IMR-90 (cell line): ENCODE data around the gene SNX15. TPM values are rescaled to one million over a fixed set of nuclear protein-coding genes. Genes with fewer than 3 reads are reported as not detected.
A peak's percentile ranks its signal among the peaks of the same experiment; 100 is the strongest.

Experiments
- ATAC-seq: fragments of 200-7000 bp; cut with Tn5 transposase; 2 replicates; pipeline ENCODE4 v1.9.1; 2020; ENCODE audit warnings: low read depth, mild to moderate bottlenecking, moderate library complexity
- BruUV-seq: library from RNA; stranded (reverse); fragments of 400-500 nt; replicated peaks from 2 replicates; lab custom pipeline; 2021; lab: Mats Ljungman, UMichigan
- CTCF ChIA-PET: fragments of 300-600 bp; formaldehyde crosslinking; extraction: SDS; loops from one replicate; lab custom pipeline; 2021; ENCODE audit warnings: antibody characterized with exemption; lab: Yijun Ruan, JAX
- POLR2A ChIA-PET: fragments of 300-600 bp; sonication (Branson Sonifier 250); formaldehyde crosslinking; loops from one replicate; lab custom pipeline; 2022; ENCODE audit warnings: antibody characterized with exemption; ENCODE audit not compliant: unreplicated experiment; lab: Charles Lee
- DNase-seq: peaks from one replicate; pipeline ENCODE4 v3.0.0; 2013
- H2AFZ ChIP-seq: replicated peaks from 2 replicates; pipeline ENCODE3; 2013; ENCODE audit warnings: low read length, mild to moderate bottlenecking; ENCODE audit not compliant: poor library complexity
- H2AK5ac ChIP-seq: 2 replicates; pipeline ENCODE4 v1.6.1; 2013; ENCODE audit warnings: low read depth, low read length, inconsistent platforms
- H2AK9ac ChIP-seq: replicated peaks from 2 replicates; pipeline ENCODE3; 2013; ENCODE audit warnings: mild to moderate bottlenecking, low read depth, low read length, moderate library complexity; ENCODE audit not compliant: poor library complexity
- H2BK120ac ChIP-seq: 2 replicates; pipeline ENCODE4 v1.6.1; 2013; ENCODE audit warnings: low read depth, low read length, inconsistent platforms
- H2BK15ac ChIP-seq: 3 replicates; pipeline ENCODE4 v1.6.1; 2013; ENCODE audit warnings: low read depth, low read length, inconsistent platforms
- H2BK20ac ChIP-seq: 2 replicates; pipeline ENCODE4 v1.6.1; 2013; ENCODE audit warnings: low read depth, mild to moderate bottlenecking, inconsistent platforms, low read length, moderate library complexity
- H2BK5ac ChIP-seq: 2 replicates; pipeline ENCODE4 v1.6.1; 2013; ENCODE audit warnings: mild to moderate bottlenecking, low read depth, low read length, inconsistent platforms; ENCODE audit not compliant: poor library complexity, severe bottlenecking
- H3K14ac ChIP-seq: replicated peaks from 2 replicates; pipeline ENCODE4 v1.6.1; 2013; ENCODE audit warnings: low read depth, low read length, inconsistent platforms
- H3K18ac ChIP-seq: 2 replicates; pipeline ENCODE4 v1.6.1; 2013; ENCODE audit warnings: low read depth, low read length, control low read depth
- H3K23ac ChIP-seq: 2 replicates; pipeline ENCODE4 v1.6.1; 2013; ENCODE audit warnings: low read depth, low read length, inconsistent platforms
- H3K27ac ChIP-seq: 2 replicates; pipeline ENCODE4 v1.5.1; 2013; ENCODE audit warnings: mild to moderate bottlenecking, control low read depth, low read length; ENCODE audit not compliant: insufficient read depth
- H3K27me3 ChIP-seq: 2 replicates; pipeline ENCODE4 v1.6.1; 2013; ENCODE audit warnings: low read length; ENCODE audit not compliant: control insufficient read depth, insufficient read depth
- H3K36me3 ChIP-seq: 2 replicates; pipeline ENCODE4 v1.6.1; 2013; ENCODE audit warnings: low read length, mixed read lengths; ENCODE audit not compliant: control insufficient read depth, insufficient read depth
- H3K4ac ChIP-seq: 2 replicates; pipeline ENCODE4 v1.6.1; 2013; ENCODE audit warnings: low read depth, low read length, inconsistent platforms
- H3K4me1 ChIP-seq: 2 replicates; pipeline ENCODE4 v1.6.1; 2013; ENCODE audit warnings: low read length, mixed read lengths; ENCODE audit not compliant: control insufficient read depth, insufficient read depth
- H3K4me2 ChIP-seq: 2 replicates; pipeline ENCODE4 v1.6.1; 2013; ENCODE audit warnings: low read depth, mild to moderate bottlenecking, control low read depth, low read length, moderate library complexity
- H3K4me3 ChIP-seq: 2 replicates; pipeline ENCODE4 v1.5.1; 2013; ENCODE audit warnings: low read depth, mild to moderate bottlenecking, control low read depth, low read length, moderate library complexity; ENCODE audit not compliant: insufficient read depth
- H3K56ac ChIP-seq: 2 replicates; pipeline ENCODE4 v1.6.1; 2013; ENCODE audit warnings: low read length, inconsistent platforms; ENCODE audit not compliant: insufficient read depth; ENCODE audit errors: extremely low read depth
- H3K79me1 ChIP-seq, 2 experiments: 2 replicates each; pipeline ENCODE4 v1.6.1; 2013; ENCODE audit warnings: low read length in 2 of 2, inconsistent platforms in 1 of 2, low read depth in 1 of 2
- H3K9ac ChIP-seq: 2 replicates; pipeline ENCODE4 v1.6.1; 2013; ENCODE audit warnings: low read depth, low read length, control low read depth
- H3K9me1 ChIP-seq: 2 replicates; pipeline ENCODE4 v1.6.1; 2013; ENCODE audit warnings: low read length, inconsistent platforms; ENCODE audit not compliant: insufficient read depth
- H3K9me3 ChIP-seq: 2 replicates; pipeline ENCODE4 v1.6.1; 2013; ENCODE audit warnings: low read length; ENCODE audit not compliant: control insufficient read depth, insufficient read depth
- H4K20me1 ChIP-seq: 2 replicates; pipeline ENCODE4 v1.6.1; 2013; ENCODE audit warnings: low read length, inconsistent platforms; ENCODE audit not compliant: insufficient read depth
- H4K5ac ChIP-seq: 2 replicates; pipeline ENCODE4 v1.6.1; 2013; ENCODE audit warnings: mild to moderate bottlenecking, low read depth, low read length, control low read depth
- H4K8ac ChIP-seq, 2 experiments: 2 replicates each; pipeline ENCODE4 v1.6.1; 2013; ENCODE audit warnings: low read depth in 2 of 2, low read length in 2 of 2, control low read depth in 1 of 2, inconsistent platforms in 1 of 2
- H4K91ac ChIP-seq: 2 replicates; pipeline ENCODE4 v1.6.1; 2013; ENCODE audit warnings: low read depth, low read length, inconsistent platforms; ENCODE audit not compliant: insufficient read depth
- FOS ChIP-seq: fragments of 150-350 bp; IDR thresholded peaks from 2 replicates; pipeline ENCODE4 v1.6.1; 2016; ENCODE audit warnings: low read depth, low read length
- MAFK ChIP-seq: IDR thresholded peaks from 2 replicates; pipeline ENCODE4 v1.6.1; 2012; ENCODE audit warnings: low read depth, low read length, improper control_type of control experiment
- MAZ ChIP-seq: IDR thresholded peaks from 2 replicates; pipeline ENCODE4 v1.6.1; 2012; ENCODE audit warnings: low read depth, mild to moderate bottlenecking, low read length, improper control_type of control experiment, moderate library complexity, borderline replicate concordance
- MXI1 ChIP-seq: IDR thresholded peaks from 2 replicates; pipeline ENCODE4 v1.6.1; 2012; ENCODE audit warnings: low read depth, mild to moderate bottlenecking, low read length, moderate library complexity, borderline replicate concordance
- NFE2L2 ChIP-seq: fragments of 150-350 bp; IDR thresholded peaks from 2 replicates; pipeline ENCODE4 v1.6.1; 2016; ENCODE audit warnings: low read depth, mild to moderate bottlenecking, low read length
- POLR2A ChIP-seq: IDR thresholded peaks from 2 replicates; pipeline ENCODE4 v1.6.1; 2012; ENCODE audit warnings: mild to moderate bottlenecking, low read depth, low read length
- RAD21 ChIP-seq: IDR thresholded peaks from 2 replicates; pipeline ENCODE4 v1.6.1; 2012; ENCODE audit warnings: low read length, improper control_type of control experiment
- RCOR1 ChIP-seq: IDR thresholded peaks from 2 replicates; pipeline ENCODE4 v1.6.1; 2012; ENCODE audit warnings: mild to moderate bottlenecking, low read length, improper control_type of control experiment; ENCODE audit not compliant: insufficient replicate concordance
- RFX5 ChIP-seq: IDR thresholded peaks from 2 replicates; pipeline ENCODE4 v1.8.0; 2012; ENCODE audit warnings: low read depth, mild to moderate bottlenecking, low read length, moderate library complexity
- SMC3 ChIP-seq: fragments of 150-350 bp; IDR thresholded peaks from 2 replicates; pipeline ENCODE4 v1.6.1; 2016; ENCODE audit warnings: low read depth, mild to moderate bottlenecking, antibody characterized with exemption, low read length, moderate library complexity
- WGBS, 2 experiments: methylation state at CpG; one replicate each; pipeline versions ENCODE4 v1.1.5 to v1.1.7; 2013; ENCODE audit warnings: missing lambda C conversion rate in 2 of 2; ENCODE audit not compliant: insufficient read length in 1 of 2; ENCODE audit errors: extremely low coverage in 2 of 2; 5-methylcytosine and 5-hydroxymethylcytosine counted together
- dilution Hi-C: fragments of 300-500 bp; cut with HindIII; formaldehyde crosslinking; loops from one replicate; pipeline ENCODE4 v1.14.3; 2018; ENCODE audit warnings: low sequenced_read_pairs; ENCODE audit not compliant: unreplicated experiment
- in situ Hi-C: fragments of 300-500 bp; cut with MboI; formaldehyde crosslinking; loops from 3 replicates; pipeline ENCODE4 v1.14.3; 2019; ENCODE audit warnings: low sequenced_read_pairs, inconsistent platforms, mixed read lengths
- intact Hi-C: fragments of 100-400 bp; cut with micrococcal nuclease; formaldehyde crosslinking; loops from 2 replicates; pipeline ENCODE4 v1.10.0; 2022
- polyA plus RNA-seq, 3 experiments: library from polyadenylated mRNA; depleted of rRNA; stranded (reverse); fragments of >200 nt; gene quantifications; 2 replicates each; pipeline ENCODE4 v1.2.3, GENCODE V29; 2012; ENCODE audit warnings: low replicate concordance in 1 of 3
- total RNA-seq: library from RNA; depleted of rRNA; stranded (reverse); fragments of >200 nt; gene quantifications from 2 replicates; pipeline ENCODE4 v1.2.3, GENCODE V29; 2012
- TF ChIP-seq, protein P1 (sequence below): fragments of 150-350 bp; IDR thresholded peaks from 2 replicates; pipeline ENCODE4 v1.6.1; 2017; ENCODE audit warnings: mild to moderate bottlenecking, antibody characterized with exemption, low read length, low read depth
- TF ChIP-seq, protein P2 (sequence below): fragments of 150-350 bp; IDR thresholded peaks from 2 replicates; pipeline ENCODE4 v1.6.1; 2016; ENCODE audit warnings: low read depth, mild to moderate bottlenecking, low read length, moderate library complexity, borderline replicate concordance

The SNX15 gene
- total and polyA plus RNA-seq, 2 of the 4 experiments (the other 2 are of a cell fraction) = 9.0 to 16.3 TPM

DNA sequence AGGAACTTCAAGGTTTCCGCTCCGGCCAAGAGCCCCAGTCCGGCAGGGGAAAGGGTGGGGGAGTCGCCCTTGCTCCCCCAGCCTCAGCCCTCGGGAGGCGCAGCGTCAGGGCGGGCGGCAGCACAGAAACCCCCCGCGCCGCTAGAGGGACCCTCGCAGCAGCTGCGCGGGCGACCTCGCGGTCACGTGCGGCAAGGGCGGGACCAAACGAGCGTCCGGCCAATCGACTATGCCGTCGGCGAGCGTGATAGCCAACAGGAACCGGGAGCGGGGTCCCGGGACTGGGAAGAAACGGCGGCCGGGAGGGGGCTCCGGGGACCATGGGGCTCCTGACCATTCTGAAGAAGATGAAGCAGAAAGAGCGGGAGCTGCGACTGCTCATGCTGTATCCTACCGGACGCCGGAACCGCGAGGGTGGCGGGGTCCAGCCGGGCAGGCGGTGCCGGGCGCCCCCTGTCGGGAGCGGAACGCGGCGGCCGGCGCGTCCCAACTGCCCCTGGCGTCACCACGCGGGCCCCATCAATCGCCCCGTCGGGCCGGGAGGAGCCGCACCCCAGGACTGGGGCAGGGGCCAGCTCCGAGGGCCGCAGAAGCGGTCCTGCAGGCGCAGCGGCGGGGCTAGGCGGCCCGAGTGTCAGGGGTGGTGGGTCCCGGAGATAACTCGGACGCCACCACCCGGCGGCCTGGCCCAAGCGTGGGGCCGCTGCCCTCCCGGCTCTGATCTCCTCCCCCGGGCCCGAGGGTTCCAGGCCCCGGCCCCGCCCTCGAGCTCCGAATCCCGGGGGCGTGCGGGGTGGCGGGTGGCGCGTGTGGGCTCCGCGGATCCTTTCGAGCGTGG, 13.1 kb upstream of the SNX15 start, which contains the start of gene ARL2:
TSS of gene ARL2 (plus strand) at position 273 of the 838 bp plus-strand sequence. CDS start at position 321, 48 bp downstream.
- H3K27me3 ChIP-seq = no peaks in the 10 kb centered on the region
- peak within 1 kb of the TSS; percentile 74 for H3K9ac ChIP-seq
- H2AK5ac ChIP-seq = peak within 1 kb of the TSS; percentile 99
- H3K23ac ChIP-seq = peak within 1 kb of the TSS; percentile 77
- peak within 1 kb of the TSS; percentile 46 for H3K18ac ChIP-seq
- H3K56ac ChIP-seq = peak within 1 kb of the TSS; percentile 82
- peak within 1 kb of the TSS; percentile 97 to 98 for H4K8ac ChIP-seq
- in situ Hi-C loops = no loop called here
- no peaks in the 10 kb centered on the region for H3K9me3 ChIP-seq
- no peak within 1 kb of the TSS for H2BK20ac ChIP-seq
- CTCF ChIA-PET = interaction anchor here (0.6 to 1.6 kb wide), 5 partner anchors 11 to 167 kb away, joined by 3 to 5 read pairs (median 3); no protein-coding TSS in a partner anchor
- peak within 1 kb of the TSS; percentile 86 for H3K4ac ChIP-seq
- peak within 1 kb of the TSS; percentile 87 for H2BK120ac ChIP-seq
- peak within 1 kb of the TSS; percentile 85 for H4K5ac ChIP-seq
- ATAC-seq = peak; percentile 93
- H3K9me1 ChIP-seq = peaks cover 17% of the 10 kb centered on the region
- no peaks in the 10 kb centered on the region for H4K20me1 ChIP-seq
- no TSS peak for BruUV-seq
- 0% methylated on average over 66 of the region's 96 CpGs; no CpG with 5 or more reads in 1 of the 2 experiments for WGBS, 2 experiments
- H3K36me3 ChIP-seq = peaks cover 5% of the 10 kb centered on the region; the same call in 1 of the 2 replicates
- intact Hi-C loops = loop anchor here (1.0 to 2.0 kb wide), 3 partner anchors 103 to 227 kb away; partner anchors contain the start of gene ZNHIT2
- peaks cover 5% of the 10 kb centered on the region for H3K4me1 ChIP-seq
- H4K91ac ChIP-seq = peak within 1 kb of the TSS; percentile 91
- peak within 1 kb of the TSS; percentile 71 for H3K4me2 ChIP-seq
- H2AFZ ChIP-seq = peak within 1 kb of the TSS; percentile 98
- H3K79me1 ChIP-seq = peaks cover 15 to 41% of the 10 kb centered on the region in 2 experiments
- peak within 1 kb of the TSS; percentile 57 for H3K4me3 ChIP-seq
- H3K27ac ChIP-seq = peak within 1 kb of the TSS; percentile 83
- peak within 1 kb of the TSS; percentile 66; the same call in 2 of the 3 replicates for H2BK15ac ChIP-seq
- H2AK9ac ChIP-seq = peak within 1 kb of the TSS; percentile 98
- peak; percentile 87 for DNase-seq
- dilution Hi-C loops = no loop called here
- peak within 1 kb of the TSS; percentile 81 for H2BK5ac ChIP-seq
- POLR2A ChIA-PET = interaction anchor here (0.5 to 0.6 kb wide), 2 partner anchors 126 to 1452 kb away, joined by 3 to 4 read pairs; no protein-coding TSS in a partner anchor
- H3K14ac ChIP-seq = peak within 1 kb of the TSS; percentile 94
- TF ChIP-seq NFE2L2 (no peak), SMC3 (peak; percentile 38; the same call in 1 of the 2 replicates), MAZ (peak; percentile 21; the same call in 1 of the 2 replicates), POLR2A (peak; percentile 51; the same call in 1 of the 2 replicates), RFX5 (no peak; the same call in 1 of the 2 replicates), FOS (0 out of 2 replicates have a peak, but pooled peaks have one; percentile 6), MAFK (no peak), RAD21 (peak; percentile 63), RCOR1 (no peak), MXI1 (peak; percentile 55)
- TF ChIP-seq, protein P1, sequence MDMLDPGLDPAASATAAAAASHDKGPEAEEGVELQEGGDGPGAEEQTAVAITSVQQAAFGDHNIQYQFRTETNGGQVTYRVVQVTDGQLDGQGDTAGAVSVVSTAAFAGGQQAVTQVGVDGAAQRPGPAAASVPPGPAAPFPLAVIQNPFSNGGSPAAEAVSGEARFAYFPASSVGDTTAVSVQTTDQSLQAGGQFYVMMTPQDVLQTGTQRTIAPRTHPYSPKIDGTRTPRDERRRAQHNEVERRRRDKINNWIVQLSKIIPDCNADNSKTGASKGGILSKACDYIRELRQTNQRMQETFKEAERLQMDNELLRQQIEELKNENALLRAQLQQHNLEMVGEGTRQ = peak; percentile 97
- TF ChIP-seq, protein P2, sequence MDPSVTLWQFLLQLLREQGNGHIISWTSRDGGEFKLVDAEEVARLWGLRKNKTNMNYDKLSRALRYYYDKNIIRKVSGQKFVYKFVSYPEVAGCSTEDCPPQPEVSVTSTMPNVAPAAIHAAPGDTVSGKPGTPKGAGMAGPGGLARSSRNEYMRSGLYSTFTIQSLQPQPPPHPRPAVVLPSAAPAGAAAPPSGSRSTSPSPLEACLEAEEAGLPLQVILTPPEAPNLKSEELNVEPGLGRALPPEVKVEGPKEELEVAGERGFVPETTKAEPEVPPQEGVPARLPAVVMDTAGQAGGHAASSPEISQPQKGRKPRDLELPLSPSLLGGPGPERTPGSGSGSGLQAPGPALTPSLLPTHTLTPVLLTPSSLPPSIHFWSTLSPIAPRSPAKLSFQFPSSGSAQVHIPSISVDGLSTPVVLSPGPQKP = no peak
